ENCODE data around the gene VPS45. TPM values are rescaled to one million over a fixed set of nuclear protein-coding genes. Genes with fewer than 3 reads are reported as not detected.

VPS45 gene
- polyA plus RNA-seq, 1 experiment: 29.0 TPM

DNA sequence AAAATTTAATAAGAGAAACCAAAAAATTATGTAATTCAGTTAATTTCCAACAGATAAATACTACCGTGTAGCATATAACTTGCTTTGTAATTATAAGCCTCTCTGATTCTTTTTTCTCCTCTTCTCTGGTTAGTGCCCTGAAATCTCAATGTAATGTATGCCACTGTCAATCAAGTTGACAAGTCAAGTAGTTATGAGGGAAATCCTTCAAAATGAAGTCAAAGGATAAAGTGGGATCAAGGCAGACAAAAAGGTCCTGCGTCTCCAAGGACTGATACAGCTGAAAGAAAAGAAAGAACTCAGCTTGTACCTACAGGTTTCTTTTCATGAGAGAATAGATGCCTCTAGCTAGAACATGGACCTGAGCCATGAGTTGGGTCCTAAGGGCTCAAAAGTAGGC, 19.8 kb downstream of the VPS45 start:
- CTCF ChIA-PET: no interaction called here
- TF ChIP-seq, protein P1, sequence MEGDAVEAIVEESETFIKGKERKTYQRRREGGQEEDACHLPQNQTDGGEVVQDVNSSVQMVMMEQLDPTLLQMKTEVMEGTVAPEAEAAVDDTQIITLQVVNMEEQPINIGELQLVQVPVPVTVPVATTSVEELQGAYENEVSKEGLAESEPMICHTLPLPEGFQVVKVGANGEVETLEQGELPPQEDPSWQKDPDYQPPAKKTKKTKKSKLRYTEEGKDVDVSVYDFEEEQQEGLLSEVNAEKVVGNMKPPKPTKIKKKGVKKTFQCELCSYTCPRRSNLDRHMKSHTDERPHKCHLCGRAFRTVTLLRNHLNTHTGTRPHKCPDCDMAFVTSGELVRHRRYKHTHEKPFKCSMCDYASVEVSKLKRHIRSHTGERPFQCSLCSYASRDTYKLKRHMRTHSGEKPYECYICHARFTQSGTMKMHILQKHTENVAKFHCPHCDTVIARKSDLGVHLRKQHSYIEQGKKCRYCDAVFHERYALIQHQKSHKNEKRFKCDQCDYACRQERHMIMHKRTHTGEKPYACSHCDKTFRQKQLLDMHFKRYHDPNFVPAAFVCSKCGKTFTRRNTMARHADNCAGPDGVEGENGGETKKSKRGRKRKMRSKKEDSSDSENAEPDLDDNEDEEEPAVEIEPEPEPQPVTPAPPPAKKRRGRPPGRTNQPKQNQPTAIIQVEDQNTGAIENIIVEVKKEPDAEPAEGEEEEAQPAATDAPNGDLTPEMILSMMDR (IDR thresholded peaks at IDR 0.05; ENCODE audit: insufficient read depth, low read depth, low read length): no peak
- H3K27me3 ChIP-seq (ENCODE audit: control insufficient read depth, insufficient read depth, low read length): no peaks in the 10 kb centered on the region
- POLR2A ChIA-PET: no interaction called here
- DNase-seq (ENCODE audit: low read depth): no peak
- no peak overlapping the region for H3K4me3 ChIP-seq (ENCODE audit: low read depth, low read length)
- peaks cover under 1% of the 10 kb centered on the region; the same call in 1 of the 2 replicates for H3K36me3 ChIP-seq (ENCODE audit: control insufficient read depth, insufficient read depth, low read length)

DNA sequence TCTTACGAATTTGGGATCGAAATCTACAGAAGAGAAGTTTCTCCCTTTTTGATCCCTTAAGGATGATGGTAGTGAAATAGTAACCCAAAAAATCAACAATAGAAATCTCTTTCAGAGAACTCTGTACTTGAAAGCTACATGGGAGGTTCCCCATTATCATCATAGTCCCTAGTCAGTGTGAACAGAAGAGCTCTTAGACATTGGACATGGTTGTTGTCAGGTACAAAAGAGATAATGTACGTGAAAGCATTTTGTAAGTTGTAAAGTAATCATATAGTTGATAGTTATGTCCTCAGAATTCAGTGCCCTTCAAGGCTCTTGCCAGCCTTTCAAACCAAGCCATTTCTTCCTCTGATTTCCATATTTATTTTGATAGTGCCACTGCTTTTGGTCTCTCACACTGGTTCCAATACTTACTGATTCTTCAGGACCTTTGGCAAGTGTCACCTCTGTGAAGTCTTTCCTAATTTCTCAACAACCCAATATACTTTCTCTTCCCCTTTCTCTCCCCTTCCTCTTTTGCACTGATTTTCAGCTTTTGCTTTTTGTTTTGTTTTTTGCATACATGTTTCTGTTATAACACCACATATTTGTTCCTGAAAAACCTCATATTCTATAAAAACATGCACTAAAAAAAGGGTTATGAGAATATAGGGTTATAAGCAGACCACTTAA, 22.4 kb downstream of the VPS45 start:
- H3K4me3 ChIP-seq (ENCODE audit: low read depth, low read length): no peak overlapping the region
- TF ChIP-seq, protein P1 (IDR thresholded peaks at IDR 0.05; ENCODE audit: insufficient read depth, low read depth, low read length): no peak
- H3K36me3 ChIP-seq (ENCODE audit: control insufficient read depth, insufficient read depth, low read length): no peaks in the 10 kb centered on the region; the same call in 1 of the 2 replicates
- POLR2A ChIA-PET: no interaction called here
- CTCF ChIA-PET: interaction anchor here (0.6 kb wide), 1 partner anchor 13 kb away, joined by 4 read pairs; no protein-coding TSS in a partner anchor
- no peak for DNase-seq (ENCODE audit: low read depth)
- H3K27me3 ChIP-seq (ENCODE audit: control insufficient read depth, insufficient read depth, low read length): no peaks in the 10 kb centered on the region

DNA sequence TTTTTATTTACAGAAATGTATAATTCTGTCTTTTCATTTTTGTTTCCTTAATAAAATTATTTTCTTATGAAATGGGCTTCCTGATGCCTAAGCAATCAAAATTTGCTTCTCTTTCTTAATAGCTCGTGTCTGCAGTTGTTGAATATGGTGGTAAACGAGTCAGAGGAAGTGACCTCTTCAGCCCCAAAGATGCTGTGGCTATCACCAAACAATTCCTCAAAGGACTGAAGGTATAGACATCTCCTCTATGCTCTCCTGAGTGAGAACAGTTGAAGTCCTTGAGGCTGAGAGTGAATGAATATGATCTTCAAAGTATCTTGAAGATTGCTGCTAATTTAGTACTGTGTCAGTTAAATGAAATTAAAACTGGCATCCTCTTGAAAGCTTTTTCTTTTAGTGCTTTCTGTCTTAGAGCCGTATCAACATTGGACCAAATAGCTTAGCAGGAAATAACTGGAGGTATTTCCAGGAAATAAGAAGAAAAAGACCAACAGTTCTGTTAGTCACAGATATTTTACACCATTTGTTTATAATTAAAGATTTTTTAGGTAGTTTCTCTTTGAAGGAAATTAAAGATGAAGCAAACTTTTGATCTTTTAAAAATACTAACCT, 24.7 kb downstream of the VPS45 start:
- TF ChIP-seq, protein P1 (IDR thresholded peaks at IDR 0.05; ENCODE audit: insufficient read depth, low read depth, low read length): no peak
- CTCF ChIA-PET: interaction anchor here (0.6 to 1.1 kb wide), 3 partner anchors 15 to 73 kb away, joined by 3 read pairs; no protein-coding TSS in a partner anchor
- Histone ChIP-seq H3K36me3 (ENCODE audit: control insufficient read depth, insufficient read depth, low read length) (no peaks in the 10 kb centered on the region; the same call in 1 of the 2 replicates), H3K27me3 (ENCODE audit: control insufficient read depth, insufficient read depth, low read length) (no peaks in the 10 kb centered on the region), H3K4me3 (ENCODE audit: low read depth, low read length) (no peak overlapping the region)
- POLR2A ChIA-PET: no interaction called here
- DNase-seq (ENCODE audit: low read depth): no peak

DNA sequence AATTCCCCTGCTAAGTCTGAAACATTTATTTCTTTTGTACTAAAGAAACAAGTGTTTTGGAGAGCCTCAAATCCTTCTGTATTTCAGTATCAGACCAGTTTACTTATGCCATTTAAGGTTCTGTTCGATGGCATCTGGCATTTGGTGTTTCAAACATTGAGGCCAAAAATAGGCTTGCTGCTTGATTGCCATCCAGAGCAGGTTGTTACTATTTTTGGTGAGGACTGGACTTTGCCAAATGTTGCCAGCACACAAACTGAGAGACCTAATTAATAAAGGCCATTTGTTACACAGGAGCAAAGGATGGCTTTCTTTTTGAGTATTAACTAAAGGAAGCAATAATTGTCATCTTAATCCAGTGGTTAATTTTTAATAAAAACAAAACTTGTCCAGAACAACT, 26.2 kb downstream of the VPS45 start:
- DNase-seq (ENCODE audit: low read depth): no peak
- ChIA-PET POLR2A (no interaction called here), CTCF (no interaction called here)
- Histone ChIP-seq H3K4me3 (ENCODE audit: low read depth, low read length) (no peak overlapping the region), H3K36me3 (ENCODE audit: control insufficient read depth, insufficient read depth, low read length) (no peaks in the 10 kb centered on the region; the same call in 1 of the 2 replicates), H3K27me3 (ENCODE audit: control insufficient read depth, insufficient read depth, low read length) (no peaks in the 10 kb centered on the region)
- TF ChIP-seq, protein P1 (IDR thresholded peaks at IDR 0.05; ENCODE audit: insufficient read depth, low read depth, low read length): no peak

DNA sequence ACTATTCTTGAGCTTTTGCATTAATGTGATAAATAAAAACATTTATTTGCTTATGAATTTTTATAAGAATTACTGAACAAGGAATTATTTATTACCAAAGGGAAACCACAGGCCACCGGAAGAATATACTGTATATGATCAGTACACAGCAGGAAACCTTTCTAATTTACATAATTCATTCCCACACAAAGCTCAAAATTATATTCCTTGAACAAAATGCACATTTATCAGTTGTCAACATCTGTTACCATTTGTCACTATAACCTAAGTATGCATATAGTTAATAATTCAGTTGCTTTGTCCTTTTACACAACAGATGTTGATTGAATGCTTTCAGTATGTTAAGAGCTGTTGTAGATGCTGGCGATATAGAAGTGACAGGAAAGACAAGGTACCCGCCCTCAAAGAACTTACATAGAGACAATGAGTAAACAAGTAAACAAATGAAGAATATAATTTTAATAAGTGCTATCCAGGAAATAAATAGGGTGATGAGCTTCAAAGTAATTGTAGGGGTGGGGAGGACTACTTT, 27.2 kb downstream of the VPS45 start:
- CTCF ChIA-PET: interaction anchor here (0.7 to 1.2 kb wide), 2 partner anchors 9 to 22 kb away, joined by 3 to 4 read pairs; no protein-coding TSS in a partner anchor
- no peak for DNase-seq (ENCODE audit: low read depth)
- POLR2A ChIA-PET: no interaction called here
- H3K36me3 ChIP-seq (ENCODE audit: control insufficient read depth, insufficient read depth, low read length): no peaks in the 10 kb centered on the region; the same call in 1 of the 2 replicates
- H3K4me3 ChIP-seq (ENCODE audit: low read depth, low read length): no peak overlapping the region
- H3K27me3 ChIP-seq (ENCODE audit: control insufficient read depth, insufficient read depth, low read length): no peaks in the 10 kb centered on the region
- TF ChIP-seq, protein P1 (IDR thresholded peaks at IDR 0.05; ENCODE audit: insufficient read depth, low read depth, low read length): no peak
